ENCODE measurements around the gene HOXA6.

DNA sequence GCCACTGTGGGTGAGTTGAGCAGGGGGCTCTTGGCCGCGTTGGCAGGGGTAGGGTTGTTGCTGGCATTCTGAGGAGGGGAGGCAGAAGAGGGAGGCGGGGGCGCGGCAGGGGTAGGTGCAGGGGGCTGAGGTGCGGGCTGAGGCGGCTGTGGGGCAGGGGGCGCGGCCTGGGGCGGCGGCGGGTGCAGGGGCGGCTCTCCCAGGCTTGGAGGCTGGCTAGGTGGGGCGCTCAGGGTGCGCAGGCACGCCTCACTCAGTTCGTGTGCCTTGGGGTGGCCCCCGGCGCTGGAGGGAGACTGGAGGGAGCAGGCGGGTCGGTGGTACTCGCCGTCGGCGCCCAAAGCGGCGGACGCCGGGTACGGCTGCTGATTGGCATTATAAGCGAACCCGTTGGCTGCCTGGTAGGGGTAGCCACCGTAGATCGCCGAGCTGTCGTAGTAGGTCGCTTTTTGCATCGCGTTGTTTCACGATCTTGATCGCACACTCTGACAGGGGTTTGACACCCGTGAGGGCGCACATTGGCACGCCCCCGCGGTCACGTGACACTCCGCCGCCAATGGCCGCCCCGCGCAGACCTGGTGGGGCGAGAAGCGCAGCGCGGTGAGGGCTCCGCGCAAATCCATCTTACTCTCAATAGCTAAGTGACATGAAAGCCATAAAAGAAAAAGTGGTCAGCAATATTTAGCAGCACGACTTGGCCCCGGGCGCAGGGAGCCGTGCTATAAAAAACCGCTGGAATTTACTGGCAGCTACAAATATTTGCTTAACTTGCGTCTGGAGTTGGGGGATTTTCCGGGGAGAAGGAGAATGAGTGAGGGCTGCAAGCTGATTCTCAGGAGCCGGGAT, 37.2 kb downstream of the HOXA6 start:
- TF ChIP-seq, protein P1, sequence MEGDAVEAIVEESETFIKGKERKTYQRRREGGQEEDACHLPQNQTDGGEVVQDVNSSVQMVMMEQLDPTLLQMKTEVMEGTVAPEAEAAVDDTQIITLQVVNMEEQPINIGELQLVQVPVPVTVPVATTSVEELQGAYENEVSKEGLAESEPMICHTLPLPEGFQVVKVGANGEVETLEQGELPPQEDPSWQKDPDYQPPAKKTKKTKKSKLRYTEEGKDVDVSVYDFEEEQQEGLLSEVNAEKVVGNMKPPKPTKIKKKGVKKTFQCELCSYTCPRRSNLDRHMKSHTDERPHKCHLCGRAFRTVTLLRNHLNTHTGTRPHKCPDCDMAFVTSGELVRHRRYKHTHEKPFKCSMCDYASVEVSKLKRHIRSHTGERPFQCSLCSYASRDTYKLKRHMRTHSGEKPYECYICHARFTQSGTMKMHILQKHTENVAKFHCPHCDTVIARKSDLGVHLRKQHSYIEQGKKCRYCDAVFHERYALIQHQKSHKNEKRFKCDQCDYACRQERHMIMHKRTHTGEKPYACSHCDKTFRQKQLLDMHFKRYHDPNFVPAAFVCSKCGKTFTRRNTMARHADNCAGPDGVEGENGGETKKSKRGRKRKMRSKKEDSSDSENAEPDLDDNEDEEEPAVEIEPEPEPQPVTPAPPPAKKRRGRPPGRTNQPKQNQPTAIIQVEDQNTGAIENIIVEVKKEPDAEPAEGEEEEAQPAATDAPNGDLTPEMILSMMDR (IDR thresholded peaks at IDR 0.05): no peak
- TF ChIP-seq EP300 (IDR thresholded peaks at IDR 0.05): no peak

All from esophagus muscularis mucosa (tissue), 3 donors.